Ovary (tissue), 10 donors: Measurements from ENCODE around the gene CLTRN. TPM values are rescaled to one million over a fixed set of nuclear protein-coding genes. Genes with fewer than 3 reads are reported as not detected.
"Not testable (repeated sequence)": the region's sequence is repeated elsewhere in the genome, so short reads cannot be mapped to it uniquely, and the experiment has no call there.

Experiments
- DNase-seq, 5 donors: peaks; one replicate each; pipeline ENCODE4 v3.0.0-alpha.2; 2019 to 2020
- H3K27ac ChIP-seq, 2 donors: fragments of 200-600 bp; one replicate each; pipeline versions ENCODE4 v1.5.1 to v1.8.0; 2019 to 2022
- H3K27me3 ChIP-seq: fragments of 200-600 bp; one replicate; pipeline ENCODE4 v1.8.0; 2022
- H3K36me3 ChIP-seq: fragments of 200-600 bp; sonication (generic); one replicate; pipeline ENCODE4 v1.5.1; 2019
- H3K4me1 ChIP-seq: one replicate; pipeline ENCODE4 v1.8.1; 2013; ENCODE audit warnings: mild to moderate bottlenecking, moderate library complexity; ENCODE audit not compliant: insufficient read depth
- H3K4me3 ChIP-seq: fragments of 200-600 bp; sonication (generic); one replicate; pipeline ENCODE4 v1.5.1; 2017
- H3K9me3 ChIP-seq, 2 donors: fragments of 200-600 bp in 1 of 2; sonication (generic) in 1 of 2; one replicate each; pipeline versions ENCODE4 v1.5.1 to v1.8.1; 2013 to 2019; ENCODE audit warnings: mild to moderate bottlenecking in 1 of 2, moderate library complexity in 1 of 2
- EP300 ChIP-seq: sonication (generic); formaldehyde crosslinking; IDR thresholded peaks from one replicate; pipeline ENCODE4 v1.6.1; 2017; ENCODE audit warnings: antibody characterized with exemption
- POLR2A ChIP-seq: fragments of 450-650 bp; IDR thresholded peaks from one replicate; pipeline ENCODE4 v1.6.1; 2017; ENCODE audit warnings: antibody characterized with exemption, mild to moderate bottlenecking, moderate library complexity
- WGBS, 3 donors: extraction: QIAGEN DNeasy Blood & Tissue Kit in 1 of 3; methylation state at CpG; one replicate each; pipeline versions ENCODE4 v1.1.5 to v1.1.7; 2013 to 2017; 5-methylcytosine and 5-hydroxymethylcytosine counted together
- intact Hi-C, 4 donors: fragments of 100-400 bp; cut with DNase I; formaldehyde crosslinking; loops; one replicate each; pipeline versions ENCODE4 v1.11.0 to v1.15.1; 2022 to 2023
- long read RNA-seq, 3 donors: library from polyadenylated mRNA in 2 of 3; unstranded in 2 of 3; transcript quantifications; one replicate each; pipeline ENCODE4 v2.0.0 and lab custom pipeline, GENCODE V29; 2021 to 2026
- polyA plus RNA-seq, 2 donors: library from polyadenylated mRNA; stranded (reverse); fragments of 200-250 nt in 1 of 2; fragments of 350-450 nt in 1 of 2; fragmentation: Illumina TruSeq in 1 of 2; extraction: RNeasy Lipid Tissue Mini Kit (QIAGEN cat#74804) in 1 of 2; gene quantifications; one replicate each; pipeline ENCODE4 v1.2.3, GENCODE V29; 2013 to 2014
- total RNA-seq, 7 donors: library from RNA; depleted of rRNA in 2 of 7; stranded (reverse); fragments of >200 nt in 2 of 7; fragmentation: NEBNext Ultra II Directional in 3 of 7; extraction: Animal tissue kit (Norgen Biotek cat#: 25700) in 3 of 7; gene quantifications; one replicate each; pipeline versions ENCODE4 v1.1.0 to v1.2.4, GENCODE V29; 2016 to 2023
- TF ChIP-seq, protein P1 (sequence below), 3 donors: fragments of 450-650 bp in 2 of 3; fragments of 200-600 bp in 1 of 3; IDR thresholded peaks; one replicate each; pipeline versions ENCODE4 v1.5.1 to v1.8.0; 2016 to 2022; ENCODE audit warnings: antibody characterized with exemption in 3 of 3, mild to moderate bottlenecking in 1 of 3
- donor health status: DM: no; HTN: no; CAD: no; lungs with moderate emphysema.
- donor health status: DM: no; HTN: no; CAD: no.
- donor health status: Bipolar disorder and iron deficiency.
- donor health status: DM: yes; HTN: yes; CAD: no.
- donor health status: DM: no; HTN: no; CAD: no.
- donor health status: DM: yes; HTN: yes; CAD: no.

Gene CLTRN, protein sequence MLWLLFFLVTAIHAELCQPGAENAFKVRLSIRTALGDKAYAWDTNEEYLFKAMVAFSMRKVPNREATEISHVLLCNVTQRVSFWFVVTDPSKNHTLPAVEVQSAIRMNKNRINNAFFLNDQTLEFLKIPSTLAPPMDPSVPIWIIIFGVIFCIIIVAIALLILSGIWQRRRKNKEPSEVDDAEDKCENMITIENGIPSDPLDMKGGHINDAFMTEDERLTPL
- 1 to 10 TPM in 5 of 7 donors, under 1 TPM in 2; 0.23 to 1.9 (median 1.2) TPM for total RNA-seq
- 1 to 10 TPM; 1.7 to 2.9 TPM for polyA plus RNA-seq
- long read RNA-seq, donor 1, partial matches to known transcripts: 0 of 7 reads
- long read RNA-seq, donor 1, other reads (novel, unspliced or antisense): 7 of 7 reads
- long read RNA-seq, donor 2: 0 reads
- long read RNA-seq, donor 3: 0 reads

- intact Hi-C loops: no loop called here
- DNase-seq: no peak
- H3K27ac ChIP-seq: no peak within 1 kb of the TSS
- H3K9me3 ChIP-seq: no peaks in the 10 kb centered on the region
- 49 to 56% (median 51%) methylated on average over 14 of the region's 14 CpGs for WGBS, 3 donors
- H3K27me3 ChIP-seq: no peaks in the 10 kb centered on the region
- no peak within 1 kb of the TSS for H3K4me3 ChIP-seq
- TF ChIP-seq EP300: no peak
- TF ChIP-seq, protein P1, sequence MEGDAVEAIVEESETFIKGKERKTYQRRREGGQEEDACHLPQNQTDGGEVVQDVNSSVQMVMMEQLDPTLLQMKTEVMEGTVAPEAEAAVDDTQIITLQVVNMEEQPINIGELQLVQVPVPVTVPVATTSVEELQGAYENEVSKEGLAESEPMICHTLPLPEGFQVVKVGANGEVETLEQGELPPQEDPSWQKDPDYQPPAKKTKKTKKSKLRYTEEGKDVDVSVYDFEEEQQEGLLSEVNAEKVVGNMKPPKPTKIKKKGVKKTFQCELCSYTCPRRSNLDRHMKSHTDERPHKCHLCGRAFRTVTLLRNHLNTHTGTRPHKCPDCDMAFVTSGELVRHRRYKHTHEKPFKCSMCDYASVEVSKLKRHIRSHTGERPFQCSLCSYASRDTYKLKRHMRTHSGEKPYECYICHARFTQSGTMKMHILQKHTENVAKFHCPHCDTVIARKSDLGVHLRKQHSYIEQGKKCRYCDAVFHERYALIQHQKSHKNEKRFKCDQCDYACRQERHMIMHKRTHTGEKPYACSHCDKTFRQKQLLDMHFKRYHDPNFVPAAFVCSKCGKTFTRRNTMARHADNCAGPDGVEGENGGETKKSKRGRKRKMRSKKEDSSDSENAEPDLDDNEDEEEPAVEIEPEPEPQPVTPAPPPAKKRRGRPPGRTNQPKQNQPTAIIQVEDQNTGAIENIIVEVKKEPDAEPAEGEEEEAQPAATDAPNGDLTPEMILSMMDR (IDR thresholded peaks at IDR 0.05): no peak
- TF ChIP-seq POLR2A: no peak
- H3K36me3 ChIP-seq: no peaks in the 10 kb centered on the region
- no peaks in the 10 kb centered on the region for H3K4me1 ChIP-seq
Measured at GRCh38 chrX:15664487-15665444, at the start of gene CLTRN. Gene CLTRN, minus strand, starts transcription at chrX:15664805. Its CDS starts 30 bp downstream, at chrX:15664775.

- H3K36me3 ChIP-seq, H3K27ac ChIP-seq, H3K27me3 ChIP-seq, H3K4me1 ChIP-seq, H3K9me3 ChIP-seq, DNase-seq, H3K4me3 ChIP-seq, intact Hi-C loops: not testable (repeated sequence)
- WGBS, 3 donors: 94 to 97% (median 95%) methylated on average over 5 to 6 of the region's 8 CpGs
Measured at GRCh38 chrX:15704273-15704672, 39.7 kb upstream of the CLTRN start.

DNA sequence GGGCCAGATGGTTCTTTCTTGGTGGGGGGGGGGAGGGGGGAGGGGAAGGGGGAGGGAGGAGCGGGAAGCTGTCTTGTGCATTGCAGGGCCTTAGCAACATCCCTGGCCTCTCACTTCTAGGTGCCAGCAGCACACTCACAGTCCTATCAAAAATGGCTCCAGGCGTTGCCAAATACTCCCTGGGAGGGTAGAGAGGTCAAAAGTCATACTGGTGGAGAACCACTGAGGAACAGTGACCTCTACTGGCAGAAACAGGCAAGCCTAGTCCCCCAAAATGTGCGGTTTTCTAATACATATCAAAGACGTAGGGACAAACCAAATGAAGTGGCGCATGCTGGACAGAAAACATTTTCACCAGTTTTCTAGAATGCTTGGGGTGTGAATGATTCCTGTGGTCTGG is 39.2 kb upstream of the CLTRN start:
- no CpG with 5 or more reads among the region's 5 CpGs for WGBS, 3 donors
- H3K27ac ChIP-seq, H3K36me3 ChIP-seq, H3K9me3 ChIP-seq, H3K27me3 ChIP-seq, intact Hi-C loops, H3K4me3 ChIP-seq, H3K4me1 ChIP-seq, DNase-seq: not testable (repeated sequence)

GRCh38 chrX:15702488-15703371 is 38.1 kb upstream of the CLTRN start:
- intact Hi-C loops: no loop called here
- Histone ChIP-seq H3K27me3 (no peaks in the 10 kb centered on the region), H3K36me3 (no peaks in the 10 kb centered on the region), H3K9me3 (no peaks in the 10 kb centered on the region), H3K4me1 (no peaks in the 10 kb centered on the region), H3K27ac (no peak overlapping the region), H3K4me3 (no peak overlapping the region)
- WGBS, 3 donors: 97% methylated on average over 40 of the region's 40 CpGs
- TF ChIP-seq EP300: no peak
- TF ChIP-seq POLR2A: no peak
- TF ChIP-seq, protein P1 (IDR thresholded peaks at IDR 0.05): no peak
- no peak for DNase-seq

- Histone ChIP-seq H3K27ac (no peak overlapping the region), H3K4me3 (no peak overlapping the region), H3K36me3 (no peaks in the 10 kb centered on the region), H3K27me3 (no peaks in the 10 kb centered on the region), H3K9me3 (no peaks in the 10 kb centered on the region), H3K4me1 (no peaks in the 10 kb centered on the region)
- intact Hi-C loops: no loop called here
- WGBS, 3 donors: 82 to 98% (median 97%) methylated on average over 3 of the region's 3 CpGs
- no peak for TF ChIP-seq EP300
- TF ChIP-seq POLR2A: no peak
- TF ChIP-seq, protein P1 (IDR thresholded peaks at IDR 0.05): no peak
- no peak for DNase-seq
Measured at GRCh38 chrX:15696516-15696915, 31.9 kb upstream of the CLTRN start.
